ENCODE results near the gene TGFBI.

The TGFBI gene
- total RNA-seq = 1.5 to 5.4 (median 2.9) reads per million in 4 experiments

DNA sequence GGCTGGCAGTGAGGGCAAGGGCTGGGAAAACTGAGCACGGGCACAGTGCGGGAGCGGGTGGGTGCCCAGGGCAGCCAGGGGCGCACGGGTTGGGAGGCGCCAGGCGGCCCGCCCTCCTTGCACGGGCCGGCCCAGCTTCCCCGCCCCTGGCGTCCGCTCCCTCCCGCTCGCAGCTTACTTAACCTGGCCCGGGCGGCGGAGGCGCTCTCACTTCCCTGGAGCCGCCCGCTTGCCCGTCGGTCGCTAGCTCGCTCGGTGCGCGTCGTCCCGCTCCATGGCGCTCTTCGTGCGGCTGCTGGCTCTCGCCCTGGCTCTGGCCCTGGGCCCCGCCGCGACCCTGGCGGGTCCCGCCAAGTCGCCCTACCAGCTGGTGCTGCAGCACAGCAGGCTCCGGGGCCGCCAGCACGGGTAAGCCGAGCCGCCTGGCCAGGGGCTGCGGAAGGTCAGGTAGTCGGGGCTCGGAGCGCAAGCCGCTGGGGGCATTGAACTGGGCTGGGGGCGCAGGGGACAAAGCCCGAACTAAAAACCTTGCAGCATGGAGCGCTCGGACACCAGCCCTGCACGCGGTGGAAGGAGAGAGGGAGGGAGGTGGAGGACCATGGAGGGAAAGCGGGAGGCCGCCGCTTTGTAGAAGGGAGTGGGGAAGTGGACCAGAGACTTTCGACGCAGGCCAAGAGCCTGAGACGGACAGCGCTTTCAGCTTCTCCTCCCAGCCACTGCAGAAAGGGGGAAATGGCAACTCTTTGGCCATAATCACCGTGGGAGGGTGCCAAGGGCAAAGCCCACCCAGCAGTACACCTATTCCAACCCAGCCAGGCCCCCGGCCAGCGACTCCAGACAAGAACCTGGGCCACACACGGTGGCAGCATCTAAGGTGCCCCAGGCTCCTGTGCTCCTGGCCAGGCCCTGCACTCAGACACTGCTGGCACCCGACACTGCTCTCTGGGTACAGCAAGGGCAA is at the start of gene TGFBI:
Gene TGFBI, plus strand, starts transcription at position 207 of the 961 bp plus-strand sequence. Its CDS starts 68 bp downstream, at position 275.
- DNase-seq = no peak

DNA sequence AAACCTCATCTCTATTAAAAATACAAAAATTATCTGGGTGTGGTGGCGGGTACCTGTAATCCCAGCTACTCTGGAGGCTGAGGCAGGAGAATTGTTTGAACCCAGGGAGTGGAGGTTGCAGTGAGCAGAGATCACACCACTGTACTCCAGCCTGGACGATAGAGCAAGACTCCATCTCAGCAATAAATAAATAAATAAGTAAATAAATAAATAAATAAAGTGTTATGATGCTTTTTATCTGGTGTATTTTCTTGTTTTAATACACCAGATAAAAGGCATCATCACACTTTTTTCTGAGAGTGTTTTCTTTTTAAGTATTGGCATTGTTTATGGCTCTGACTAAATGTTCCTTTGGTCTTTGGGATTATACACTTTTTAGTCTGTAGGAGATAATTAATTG is 49.8 kb upstream of the TGFBI start:
- DNase-seq = no peak

- DNase-seq = no peak
These were observed 49.3 kb upstream of the TGFBI start for GRCh38 chr5:135979510-135979909.

- no peak for DNase-seq
These were observed 48.2 kb upstream of the TGFBI start for GRCh38 chr5:135980620-135981019.

- DNase-seq = no peak
These were observed 42.8 kb upstream of the TGFBI start for GRCh38 chr5:135985951-135986350.

DNA sequence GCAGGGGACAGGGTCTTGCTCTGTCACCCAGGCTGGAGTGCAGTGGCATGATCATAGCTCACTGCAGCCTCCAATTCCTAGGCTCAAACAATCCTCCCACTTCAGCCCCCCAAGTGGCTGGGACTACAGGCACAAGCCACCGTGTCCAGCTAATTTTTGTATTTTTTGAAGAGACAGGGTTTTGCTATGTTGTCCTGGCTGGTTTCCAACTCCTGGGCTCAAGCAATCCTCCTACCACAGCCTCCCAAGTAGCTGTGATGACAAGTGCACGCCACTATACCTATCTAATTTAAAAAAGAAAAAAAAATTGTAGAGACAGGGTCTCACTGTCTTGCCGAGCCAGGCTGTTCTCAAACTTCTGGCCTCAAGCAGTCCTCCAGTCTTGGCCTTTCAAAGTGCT is 42.4 kb upstream of the TGFBI start:
- DNase-seq = no peak

- no peak for DNase-seq
These were observed 41.8 kb upstream of the TGFBI start for GRCh38 chr5:135986891-135987401.

DNA sequence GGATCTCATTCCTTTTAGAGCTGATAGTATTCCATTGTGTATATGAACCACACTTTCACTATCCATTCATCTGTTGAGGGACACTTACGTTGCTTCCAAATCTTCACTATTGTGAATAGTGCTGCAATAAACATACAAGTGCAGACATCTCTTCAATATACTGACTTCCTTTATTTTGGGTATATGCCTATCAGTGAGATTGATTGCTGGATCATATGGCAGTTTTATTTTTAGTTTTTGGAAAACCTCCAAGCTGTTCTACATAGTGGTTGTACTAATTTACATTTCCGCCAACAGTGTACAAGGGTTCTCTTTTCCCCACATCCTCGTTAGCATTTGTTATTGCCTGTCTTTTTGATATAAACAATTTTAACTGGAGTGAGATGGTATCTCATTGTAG is 40.2 kb upstream of the TGFBI start:
- DNase-seq = no peak

- no peak for DNase-seq
These were observed 39.1 kb upstream of the TGFBI start for GRCh38 chr5:135989686-135990085.

DNA sequence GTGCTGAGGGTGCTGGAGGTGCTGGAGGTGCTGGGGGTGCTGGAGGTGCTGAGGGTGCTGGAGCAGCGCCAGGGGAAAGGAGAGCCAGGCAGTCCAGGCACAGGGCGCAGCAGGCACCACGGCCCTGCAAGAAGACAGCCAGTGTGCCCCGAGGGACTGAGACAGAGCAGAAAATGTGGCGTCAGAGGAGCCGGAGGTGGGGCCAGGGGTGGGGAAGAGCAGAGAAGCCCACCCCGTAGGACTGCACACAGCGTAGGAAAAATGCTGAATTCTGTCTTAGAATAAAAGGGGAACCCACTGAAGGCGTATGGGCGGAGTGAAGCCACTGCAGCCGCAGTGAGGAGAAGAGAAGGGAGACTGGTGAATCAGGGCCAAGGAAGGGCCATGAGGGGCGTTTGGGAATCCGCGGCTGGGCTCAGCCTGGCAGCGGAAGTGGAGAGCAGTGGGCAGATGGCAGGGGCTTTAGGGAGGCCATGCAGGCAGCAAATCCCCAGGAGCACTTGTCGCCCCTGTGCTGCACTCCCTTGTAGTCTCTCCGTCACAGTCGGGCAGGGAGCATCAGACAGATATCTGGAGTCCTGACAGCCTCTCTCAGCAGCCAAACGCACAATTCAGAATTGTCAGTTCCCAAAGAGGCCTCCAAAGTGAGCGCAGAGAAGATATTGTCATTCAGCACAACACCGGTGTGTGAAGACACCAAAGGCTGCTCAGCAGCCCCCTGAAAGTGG is 38.1 kb upstream of the TGFBI start:
- DNase-seq = no peak

- no peak for DNase-seq
These were observed 37.4 kb upstream of the TGFBI start for GRCh38 chr5:135991429-135991828.

DNA sequence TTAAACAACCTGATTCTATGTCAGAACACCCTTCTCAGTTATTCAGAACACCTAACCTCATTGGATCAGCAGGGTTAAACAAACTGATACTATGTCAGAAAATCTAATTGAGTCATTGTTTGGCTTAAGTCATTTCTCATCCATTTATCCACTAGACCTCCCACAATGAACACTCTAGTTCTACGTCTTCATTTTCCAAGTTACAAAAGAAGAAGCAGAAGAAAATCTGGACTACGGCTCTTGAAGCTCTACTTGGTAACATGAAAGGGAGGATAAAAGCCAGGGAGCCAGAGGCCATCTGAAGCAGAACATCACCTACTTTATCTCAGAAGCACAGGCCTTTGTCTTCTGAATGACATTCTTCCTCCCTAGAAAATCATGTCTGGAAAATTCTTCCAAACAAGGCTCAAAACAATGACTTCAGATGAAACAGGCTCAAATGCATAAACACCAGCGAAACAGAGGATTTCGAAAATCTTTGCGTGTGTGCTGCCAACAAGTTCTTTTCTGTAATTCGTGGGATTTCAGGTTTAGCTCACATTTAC is 35.4 kb upstream of the TGFBI start:
- DNase-seq = no peak

GRCh38 chr5:135993880-135994636 is 34.7 kb upstream of the TGFBI start:
- no peak for DNase-seq

DNA sequence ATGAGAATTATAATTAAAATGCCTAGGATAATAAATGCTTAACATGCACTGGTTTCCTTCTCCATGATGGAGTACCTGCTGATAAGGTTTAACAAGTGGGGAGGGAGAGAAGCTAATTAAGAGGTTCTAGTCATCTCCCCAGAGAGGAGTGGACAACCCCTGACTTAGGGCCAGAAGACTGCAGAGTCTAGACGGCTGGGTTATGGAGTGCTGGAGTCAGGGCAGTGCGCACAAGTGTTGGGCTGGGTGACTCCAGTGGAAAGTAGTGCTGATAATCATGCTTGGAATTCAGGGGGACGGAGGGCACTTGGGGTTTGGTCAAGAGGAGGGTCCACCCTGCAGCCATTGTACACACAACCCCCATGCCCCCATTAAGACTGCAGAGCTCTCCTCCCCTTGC is 32.8 kb upstream of the TGFBI start:
- DNase-seq = no peak

- DNase-seq = no peak
These were observed 32.2 kb upstream of the TGFBI start for GRCh38 chr5:135996611-135997010.

- DNase-seq = no peak
These were observed 31.0 kb upstream of the TGFBI start for GRCh38 chr5:135997673-135998335.

DNA sequence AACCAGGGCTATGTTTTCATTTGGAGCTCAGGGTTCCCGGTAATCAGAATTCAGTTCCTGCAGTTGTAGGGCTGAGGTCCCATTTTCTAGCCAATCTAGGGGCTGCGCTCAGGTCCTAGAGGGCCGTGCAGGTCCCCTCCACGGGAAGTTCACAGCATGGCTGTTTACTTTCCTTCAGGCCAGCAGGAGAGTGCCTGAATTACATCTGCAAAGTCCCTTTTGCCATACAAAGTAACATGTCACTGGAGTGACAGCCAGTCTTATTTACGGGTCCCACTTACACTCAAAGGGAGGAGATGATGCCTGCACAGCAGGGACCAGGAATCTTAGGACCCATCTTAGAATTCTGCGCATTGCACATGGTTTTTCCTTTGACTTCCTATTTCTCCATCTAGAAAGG is 29.9 kb upstream of the TGFBI start:
- DNase-seq = no peak

DNA sequence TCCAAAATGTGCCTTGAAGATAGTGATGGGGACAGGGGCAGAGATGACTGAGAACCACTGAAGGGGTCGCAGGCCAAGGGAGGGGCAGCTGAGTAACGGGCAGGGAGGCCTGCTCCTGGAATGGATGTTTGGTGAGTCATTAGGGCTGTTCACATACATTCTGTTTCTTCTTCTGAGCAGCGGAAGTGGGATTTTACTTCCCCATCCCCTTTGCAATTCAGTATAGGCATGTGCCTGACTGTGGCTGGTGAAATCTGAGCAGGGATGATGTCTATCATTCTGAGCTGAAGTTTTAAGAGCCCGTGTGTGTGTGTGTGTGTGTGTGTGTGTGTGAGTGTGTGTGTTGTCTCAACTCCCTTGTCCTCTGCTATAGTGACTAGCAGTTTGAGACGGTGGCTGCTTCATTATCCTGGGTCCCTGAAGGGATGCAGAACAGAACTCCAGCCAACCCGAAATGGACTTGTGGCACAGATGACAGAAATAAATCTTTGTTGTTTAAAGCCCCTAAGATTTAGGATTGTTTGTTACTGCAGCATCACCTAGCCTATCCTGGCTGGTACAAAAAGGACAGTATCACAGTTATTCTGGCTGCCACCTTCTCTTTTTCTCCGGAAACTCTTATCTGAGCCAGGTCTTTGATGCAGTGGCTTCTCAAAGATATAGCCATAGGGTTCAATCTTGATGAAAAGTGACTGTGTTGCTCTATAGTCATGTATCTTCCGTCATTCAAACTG is 29.2 kb upstream of the TGFBI start:
- DNase-seq = no peak

GRCh38 chr5:136000147-136000546 is 28.6 kb upstream of the TGFBI start:
- DNase-seq = no peak

- no peak for DNase-seq
These were observed 27.9 kb upstream of the TGFBI start for GRCh38 chr5:136000932-136001331.

- DNase-seq = no peak
These were observed 27.3 kb upstream of the TGFBI start for GRCh38 chr5:136001466-136001981.
